HG03103 (cell line): ENCODE results near the gene DIP2A.
"Not testable (repeated sequence)": the region's sequence is repeated elsewhere in the genome, so short reads cannot be mapped to it uniquely, and the experiment has no call there.

Experiments used
- ATAC-seq: cut with Tn5 transposase; IDR thresholded peaks from one replicate; pipeline ENCODE4 v1.9.1; 2021; ENCODE audit warnings: low read depth; ENCODE audit not compliant: unreplicated experiment

Gene DIP2A

DNA sequence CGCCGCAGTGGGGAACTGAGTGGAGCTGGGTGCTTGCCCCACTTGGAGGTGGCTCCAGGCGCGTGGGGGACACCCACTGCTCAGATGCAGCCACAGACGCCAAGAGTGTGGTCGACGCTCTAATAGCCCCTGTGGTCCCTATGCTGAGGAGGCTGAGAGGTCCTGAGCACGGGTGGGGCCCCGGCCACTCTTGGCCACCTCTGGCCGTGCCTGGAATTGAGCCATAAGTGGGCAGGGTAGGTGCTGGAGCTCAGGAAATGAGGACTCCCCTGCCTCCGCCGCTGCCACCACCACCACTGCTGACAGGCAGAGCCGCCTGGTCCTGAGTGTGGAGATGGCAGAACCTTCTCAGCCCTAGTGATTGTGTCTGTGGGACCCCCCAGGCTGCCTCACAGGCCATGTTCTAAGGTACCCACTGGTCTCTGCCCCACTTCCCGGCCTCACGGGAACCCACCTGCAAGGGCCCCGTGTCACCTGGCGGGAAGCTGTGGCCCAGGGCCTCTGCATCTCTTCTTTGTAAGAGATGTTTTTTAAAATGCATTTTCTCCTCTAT is 34.6 kb upstream of the DIP2A start:
- ATAC-seq = no peak

- no peak for ATAC-seq
These were observed 34.1 kb upstream of the DIP2A start for GRCh38 chr21:46424621-46425020.

- ATAC-seq = no peak
These were observed 33.6 kb upstream of the DIP2A start for GRCh38 chr21:46425041-46425440.

GRCh38 chr21:46425571-46425970 is 33.1 kb upstream of the DIP2A start:
- ATAC-seq = no peak

DNA sequence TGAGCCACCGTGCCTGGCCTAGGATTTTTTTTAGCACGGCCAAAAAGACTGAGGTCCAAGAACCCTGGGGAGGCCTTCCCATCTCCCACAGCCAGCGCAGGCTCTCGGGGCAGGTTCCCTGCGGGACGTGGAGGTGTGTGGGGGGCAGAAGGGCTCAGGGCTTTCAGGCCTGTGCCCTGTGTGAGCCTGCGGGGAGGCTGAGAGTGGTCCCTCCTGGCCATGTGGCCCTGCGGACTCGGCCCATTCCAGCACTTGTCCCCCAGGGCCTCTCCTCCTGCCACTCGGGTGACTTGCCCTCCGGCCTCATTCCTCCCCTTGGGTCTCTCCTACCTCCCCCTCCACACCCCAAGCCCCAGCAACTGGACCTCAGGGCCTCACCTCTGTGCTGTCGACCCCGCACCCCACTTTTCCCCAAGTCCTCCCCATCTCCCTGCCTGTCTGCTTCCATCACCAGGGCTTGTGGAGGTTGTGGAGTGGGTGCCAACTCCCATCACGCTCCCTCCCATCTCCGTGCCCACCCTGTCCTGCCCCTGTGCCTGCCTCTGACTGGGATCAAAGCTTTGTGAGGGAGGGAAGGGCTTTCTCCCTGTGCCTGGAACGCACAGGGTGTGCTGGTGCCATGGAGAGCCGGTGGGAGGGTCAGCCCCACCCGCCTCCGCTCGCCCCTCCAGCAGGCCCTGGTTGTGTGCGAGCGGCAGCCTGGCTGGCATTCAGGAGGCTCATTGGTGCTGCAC is 32.2 kb upstream of the DIP2A start:
- ATAC-seq = no peak

DNA sequence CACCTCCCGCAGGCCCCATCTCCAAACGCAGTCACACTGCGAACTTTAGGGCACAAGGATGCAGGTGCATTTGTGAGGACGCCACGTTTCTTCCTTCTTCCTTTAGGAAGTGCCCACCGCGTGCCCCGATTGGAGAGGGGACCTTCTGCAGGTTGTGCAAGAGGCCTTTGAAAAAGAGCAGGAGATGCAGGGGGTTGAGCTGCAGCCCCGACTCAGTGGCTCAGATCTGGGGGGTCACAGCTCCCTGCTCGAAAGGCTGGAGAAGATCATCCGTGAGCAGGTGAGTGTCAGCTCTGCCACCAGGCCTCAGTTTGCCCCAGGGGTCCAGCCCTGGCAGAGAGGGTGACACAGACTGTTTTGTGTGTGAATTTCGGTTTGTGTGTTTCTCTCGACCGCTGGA is 31.2 kb upstream of the DIP2A start:
- no peak for ATAC-seq

DNA sequence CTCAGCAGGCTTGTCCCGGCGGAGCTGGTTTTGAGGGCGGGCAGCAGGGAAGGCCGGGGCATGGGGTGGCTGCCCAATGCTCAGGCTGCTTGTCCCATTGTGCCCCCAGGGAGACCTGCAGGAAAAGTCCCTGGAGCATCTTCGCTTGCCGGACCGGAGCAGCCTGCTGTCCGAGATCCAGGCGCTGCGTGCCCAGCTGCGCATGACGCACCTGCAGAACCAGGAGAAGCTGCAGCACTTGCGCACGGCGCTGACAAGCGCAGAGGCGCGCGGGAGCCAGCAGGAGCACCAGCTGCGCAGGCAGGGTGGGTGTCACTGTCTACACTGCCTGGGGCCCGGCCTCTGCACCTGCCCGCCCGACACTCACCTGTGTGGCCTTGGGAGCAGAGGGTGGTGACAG is 30.4 kb upstream of the DIP2A start:
- no peak for ATAC-seq

DNA sequence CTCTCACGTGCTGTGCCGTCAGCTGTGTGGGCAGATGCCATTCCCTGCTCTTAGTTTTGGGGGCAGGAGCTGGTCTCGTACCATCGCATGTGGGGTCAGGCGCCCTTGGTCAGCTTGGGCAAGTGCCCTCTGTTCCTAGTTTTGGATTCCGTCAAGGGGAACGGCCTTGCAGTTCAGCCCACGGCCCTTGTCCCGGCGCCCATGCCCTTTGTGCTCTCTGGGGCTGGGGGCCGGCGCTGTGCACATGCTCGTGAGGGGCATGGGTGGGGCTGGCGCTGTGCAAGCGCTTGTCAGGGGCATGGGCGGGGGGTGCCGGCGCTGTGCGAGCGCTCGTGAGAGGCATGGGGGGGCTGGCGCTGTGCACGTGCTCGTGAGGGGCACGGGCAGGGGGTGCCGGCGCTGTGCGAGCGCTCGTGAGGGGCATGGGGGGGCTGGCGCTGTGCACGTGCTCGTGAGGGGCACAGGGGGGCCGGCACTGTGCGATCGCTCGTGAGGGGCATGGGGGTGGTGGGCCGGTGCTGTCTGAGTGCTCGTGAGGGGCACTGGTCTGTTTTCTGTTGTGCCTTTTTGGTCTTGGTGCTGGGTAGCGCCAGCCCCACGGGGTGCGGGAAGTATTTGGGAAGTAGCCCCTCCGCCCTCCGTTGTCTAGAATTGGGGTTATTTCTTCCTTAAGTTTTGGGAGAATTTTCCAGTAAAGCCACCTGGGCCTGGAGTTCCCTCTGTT is 29.5 kb upstream of the DIP2A start:
- ATAC-seq = no peak

GRCh38 chr21:46429754-46430681 is 28.7 kb upstream of the DIP2A start:
- no peak for ATAC-seq

GRCh38 chr21:46431448-46431847 is 27.2 kb upstream of the DIP2A start:
- ATAC-seq = no peak

GRCh38 chr21:46431884-46432488 is 26.7 kb upstream of the DIP2A start:
- ATAC-seq = no peak

- ATAC-seq = not testable (repeated sequence)
These were observed 25.6 kb upstream of the DIP2A start for GRCh38 chr21:46433116-46433515.

DNA sequence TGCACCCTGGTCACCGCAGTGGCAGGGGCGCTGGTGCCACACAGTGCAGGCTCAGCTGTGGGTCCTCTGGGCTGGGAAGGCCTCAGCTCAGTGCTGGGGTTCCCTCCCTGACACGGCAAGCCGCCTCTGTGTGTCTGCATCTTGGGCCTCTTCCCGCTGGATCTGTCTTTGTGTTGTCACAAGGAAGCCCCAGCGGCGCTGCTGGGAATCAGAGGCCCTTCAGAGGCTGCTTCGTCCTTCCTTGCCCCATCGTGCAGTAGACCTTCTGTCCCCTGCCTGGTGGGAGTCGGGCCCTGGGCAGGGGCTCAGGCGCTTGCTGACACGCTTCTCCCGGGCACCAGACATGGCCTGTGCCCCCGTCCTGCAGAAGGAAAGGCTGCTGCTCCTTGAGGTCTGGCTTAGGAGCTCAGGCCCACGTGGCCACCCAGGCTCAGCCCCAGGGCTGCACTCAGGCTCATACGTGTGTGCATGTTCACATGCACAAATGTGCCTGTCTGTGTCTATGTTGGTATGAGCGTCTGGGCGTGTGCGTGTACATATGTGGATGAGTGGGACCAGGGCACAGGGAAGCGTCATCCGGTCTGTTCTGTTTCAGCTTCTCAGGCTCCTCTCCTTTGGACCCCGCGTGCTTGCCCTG is 24.3 kb upstream of the DIP2A start:
- no peak for ATAC-seq

- ATAC-seq = no peak
These were observed 22.9 kb upstream of the DIP2A start for GRCh38 chr21:46435786-46436227.

GRCh38 chr21:46436621-46437020 is 22.1 kb upstream of the DIP2A start:
- no peak for ATAC-seq

DNA sequence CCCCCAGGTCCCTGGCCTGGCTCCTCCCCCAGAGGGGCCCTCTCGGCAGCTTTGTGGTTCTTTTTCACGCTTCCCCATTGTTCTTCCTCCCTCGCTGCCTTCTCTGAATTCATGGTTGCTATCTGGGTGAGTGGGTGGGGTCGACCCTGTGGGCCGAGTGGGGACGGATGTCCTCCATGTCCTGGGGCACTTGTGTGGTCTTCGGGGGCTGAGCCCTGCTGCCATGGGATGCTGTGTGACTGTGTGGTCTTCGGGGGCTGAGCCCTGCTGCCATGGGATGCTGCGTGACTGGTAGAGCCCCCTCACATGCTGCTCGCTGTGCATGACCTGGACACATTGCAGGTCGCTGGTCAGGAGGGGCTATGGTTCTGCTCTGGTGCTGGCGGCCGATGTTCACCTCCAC is 21.6 kb upstream of the DIP2A start:
- ATAC-seq = no peak

DNA sequence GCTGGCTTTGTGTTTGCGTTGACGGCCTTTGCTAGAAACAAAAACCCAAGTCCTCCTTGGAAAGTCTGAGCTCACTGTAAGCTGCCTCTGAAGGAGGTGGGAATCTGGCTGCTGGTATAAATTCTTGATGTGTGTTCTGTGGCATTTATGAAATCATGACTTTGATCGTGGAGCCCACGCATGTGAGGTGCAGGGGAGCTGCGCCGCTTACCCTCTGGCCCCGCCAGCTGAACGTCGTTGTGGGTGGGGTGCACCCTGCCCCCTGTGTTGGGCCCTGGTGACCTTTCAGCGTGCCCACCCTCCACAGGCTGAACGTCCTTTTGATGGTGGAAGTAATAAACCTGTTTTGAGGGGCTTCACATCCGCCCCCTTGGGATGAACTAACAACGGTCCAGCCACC is 21.2 kb upstream of the DIP2A start:
- no peak for ATAC-seq

GRCh38 chr21:46438241-46438640 is 20.4 kb upstream of the DIP2A start:
- ATAC-seq = no peak

GRCh38 chr21:46439906-46440305 is 18.8 kb upstream of the DIP2A start:
- no peak for ATAC-seq

GRCh38 chr21:46441331-46441730 is 17.4 kb upstream of the DIP2A start:
- no peak for ATAC-seq
